Duodenal mucosa (tissue), 2 donors: ENCODE results near the gene ITPR2.

Source experiments
- H3K27ac ChIP-seq: one replicate; pipeline ENCODE4 v1.7.0; 2013; ENCODE audit warnings: low read depth, low read length
- H3K27me3 ChIP-seq, 2 donors: one replicate each; pipeline ENCODE4 v1.7.0; 2013; ENCODE audit warnings: low read length in 2 of 2, control low read depth in 1 of 2; ENCODE audit not compliant: insufficient read depth in 2 of 2, control insufficient read depth in 1 of 2
- H3K36me3 ChIP-seq, 2 donors: one replicate each; pipeline ENCODE4 v1.7.0; 2013; ENCODE audit warnings: low read length in 2 of 2, control low read depth in 1 of 2; ENCODE audit not compliant: insufficient read depth in 2 of 2, control insufficient read depth in 1 of 2
- H3K4me1 ChIP-seq, 2 donors: one replicate each; pipeline ENCODE4 v1.7.0; 2013; ENCODE audit warnings: low read length in 2 of 2, control low read depth in 1 of 2; ENCODE audit not compliant: insufficient read depth in 2 of 2, control insufficient read depth in 1 of 2
- H3K4me3 ChIP-seq, 2 donors: one replicate each; pipeline ENCODE4 v1.7.0; 2013; ENCODE audit warnings: low read length in 2 of 2, low read depth in 1 of 2
- H3K9ac ChIP-seq, 2 donors: one replicate each; pipeline ENCODE4 v1.7.0; 2013; ENCODE audit warnings: low read length in 2 of 2, low read depth in 1 of 2
- H3K9me3 ChIP-seq, 2 donors: one replicate each; pipeline ENCODE4 v1.7.0; 2013; ENCODE audit warnings: low read length in 2 of 2, control low read depth in 1 of 2; ENCODE audit not compliant: control insufficient read depth in 1 of 2

Gene ITPR2

DNA sequence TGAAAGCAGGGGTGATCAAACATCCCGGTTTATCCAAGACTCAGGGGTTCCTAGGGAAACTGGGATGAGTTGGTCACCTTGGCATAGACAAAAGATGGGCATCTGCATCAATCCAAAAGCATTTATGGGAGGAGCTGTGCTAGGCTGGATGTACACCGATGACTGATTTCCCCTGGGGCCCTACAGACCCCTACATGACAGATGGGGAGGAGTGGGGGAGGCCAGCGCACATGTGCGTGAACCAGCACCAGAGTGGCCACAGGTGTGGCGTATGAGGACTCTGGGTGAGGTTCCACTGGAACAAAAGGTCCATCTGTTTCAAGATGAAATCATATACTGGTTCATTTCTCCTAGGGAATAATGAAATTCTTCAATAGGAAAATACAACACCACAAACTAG is 210.4 kb downstream of the ITPR2 start:
- H3K27me3 ChIP-seq, result no peaks in the 10 kb centered on the region
- H3K36me3 ChIP-seq, result peaks cover 0 to 34% of the 10 kb centered on the region in 2 donors
- H3K27ac ChIP-seq, result no peak overlapping the region
- no peaks in the 10 kb centered on the region for H3K4me1 ChIP-seq
- no peak overlapping the region for H3K9ac ChIP-seq
- no peak overlapping the region for H3K4me3 ChIP-seq
- no peaks in the 10 kb centered on the region for H3K9me3 ChIP-seq

DNA sequence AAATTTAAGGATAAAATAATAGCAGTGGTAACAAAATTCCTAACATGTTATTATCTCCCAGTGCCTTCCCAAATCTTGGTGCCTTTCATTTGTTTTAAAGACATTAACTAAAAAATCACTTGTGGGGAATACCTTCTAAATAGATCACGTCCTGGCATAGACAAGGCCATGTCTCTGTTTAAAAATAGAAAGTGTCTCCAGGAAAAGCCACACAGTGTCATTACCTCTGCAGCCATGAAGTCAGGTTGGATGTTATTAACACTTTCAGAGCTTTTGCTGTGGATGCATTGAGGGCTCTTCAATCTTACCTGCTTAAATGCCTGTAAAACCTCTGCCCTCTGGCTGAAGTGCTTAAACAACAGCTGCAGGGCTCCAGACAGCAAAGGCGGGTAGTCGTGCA is 211.1 kb downstream of the ITPR2 start:
- Histone ChIP-seq H3K9me3 (no peaks in the 10 kb centered on the region), H3K36me3 (peaks cover 0 to 34% of the 10 kb centered on the region in 2 donors), H3K27me3 (no peaks in the 10 kb centered on the region), H3K9ac (no peak overlapping the region), H3K27ac (no peak overlapping the region), H3K4me1 (no peaks in the 10 kb centered on the region), H3K4me3 (no peak overlapping the region)

DNA sequence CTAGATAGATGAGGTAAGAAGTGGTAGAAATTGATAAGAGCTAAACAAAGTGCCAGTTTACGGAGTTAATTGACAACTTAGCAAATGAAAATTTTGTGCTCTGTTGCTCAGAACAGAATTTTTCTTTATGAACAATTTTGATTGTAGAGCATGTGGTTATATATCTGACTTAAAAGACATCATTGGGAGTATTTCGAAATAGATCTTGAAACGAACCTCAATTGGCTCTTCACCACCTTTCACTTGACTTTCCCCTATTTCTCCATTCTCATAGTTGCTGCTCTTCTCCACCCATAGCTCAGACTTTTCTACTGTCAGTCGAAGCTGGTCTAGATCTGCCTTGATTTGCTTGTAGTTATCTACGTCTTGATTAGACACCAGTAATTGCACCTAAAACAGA is 212.1 kb downstream of the ITPR2 start:
- H3K36me3 ChIP-seq, result peaks cover 0 to 28% of the 10 kb centered on the region in 2 donors

DNA sequence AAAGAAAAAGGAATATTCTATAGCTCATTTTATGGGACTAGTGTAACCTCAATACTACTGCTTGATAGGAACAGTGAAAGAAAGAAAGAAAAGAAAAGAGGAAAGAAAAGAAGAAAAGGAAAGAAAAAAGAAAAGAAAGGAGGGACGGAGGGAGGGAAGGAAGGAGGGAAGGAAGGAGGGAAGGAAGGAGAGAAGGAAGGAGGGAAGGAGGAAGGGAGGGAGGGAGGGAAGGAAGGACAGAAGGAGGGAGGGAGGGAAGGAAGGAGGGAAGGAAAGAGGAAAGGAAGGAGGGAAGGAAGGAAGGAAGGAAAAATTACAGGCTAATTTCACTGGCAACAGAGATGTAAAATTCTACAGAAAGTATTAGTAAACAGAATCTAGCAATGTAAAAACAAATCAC is 215.5 kb downstream of the ITPR2 start:
- H3K27ac ChIP-seq, result no peak overlapping the region
- H3K4me3 ChIP-seq, result no peak overlapping the region
- no peaks in the 10 kb centered on the region for H3K9me3 ChIP-seq
- no peaks in the 10 kb centered on the region for H3K4me1 ChIP-seq
- H3K9ac ChIP-seq, result no peak overlapping the region
- H3K27me3 ChIP-seq, result no peaks in the 10 kb centered on the region
- peaks cover 0 to 27% of the 10 kb centered on the region in 2 donors for H3K36me3 ChIP-seq

More for the DNA sequence above, 212.1 kb downstream of the ITPR2 start:
- Histone ChIP-seq H3K9me3 (no peaks in the 10 kb centered on the region), H3K27ac (no peak overlapping the region), H3K9ac (no peak overlapping the region), H3K27me3 (no peaks in the 10 kb centered on the region), H3K4me1 (no peaks in the 10 kb centered on the region), H3K4me3 (no peak overlapping the region)

DNA sequence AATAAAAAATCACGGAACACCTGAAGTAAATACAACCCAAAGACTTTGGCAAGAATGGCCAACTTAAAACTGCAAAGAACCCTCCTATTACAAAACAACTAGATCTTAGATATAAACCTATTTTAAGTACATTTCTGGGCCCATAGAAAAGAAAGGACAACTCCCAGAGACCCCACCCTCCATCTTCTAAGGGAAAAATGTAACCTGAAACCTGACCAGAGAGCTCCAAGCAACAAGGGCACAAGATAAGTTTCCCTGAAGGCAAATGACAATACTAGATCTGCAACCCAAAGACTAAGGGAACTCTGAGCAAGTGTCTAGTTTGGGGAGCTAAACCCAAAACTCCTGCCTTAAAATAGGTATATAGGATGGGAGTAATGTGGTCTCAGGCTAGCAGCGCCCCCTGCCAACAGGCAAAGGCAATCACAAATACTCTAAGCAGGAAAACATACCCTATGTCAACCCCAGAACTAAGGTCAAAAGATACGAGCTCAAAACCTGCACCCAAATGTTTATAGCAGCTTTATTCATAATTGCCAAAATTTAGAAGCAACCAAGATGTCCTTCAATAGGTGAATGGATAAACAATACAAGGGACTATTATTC is 218.9 kb downstream of the ITPR2 start:
- Histone ChIP-seq H3K4me3 (no peak overlapping the region), H3K27me3 (no peaks in the 10 kb centered on the region), H3K9me3 (no peaks in the 10 kb centered on the region), H3K27ac (no peak overlapping the region), H3K36me3 (peaks cover 0 to under 1% of the 10 kb centered on the region in 2 donors), H3K4me1 (no peaks in the 10 kb centered on the region), H3K9ac (no peak overlapping the region)

DNA sequence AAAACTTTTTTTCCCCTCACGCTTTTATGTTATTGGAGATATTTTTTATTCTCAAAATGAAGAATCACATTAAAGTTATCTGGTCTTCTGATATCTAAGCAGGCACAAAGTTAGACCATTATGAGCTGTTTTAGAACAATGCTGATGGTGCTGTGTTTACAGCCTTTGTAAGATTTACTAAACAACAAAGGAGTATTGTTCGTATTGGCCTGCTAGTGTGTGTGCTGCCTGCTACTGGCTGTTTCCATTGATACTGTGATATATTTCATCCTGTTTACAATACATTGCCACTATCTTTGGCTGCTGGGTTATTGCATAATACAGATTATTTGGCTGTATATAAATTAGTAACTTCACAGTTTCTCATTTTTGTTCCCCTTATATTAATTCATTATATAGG is 220.8 kb downstream of the ITPR2 start:
- no peak overlapping the region for H3K4me3 ChIP-seq
- H3K27ac ChIP-seq, result no peak overlapping the region
- H3K4me1 ChIP-seq, result no peaks in the 10 kb centered on the region
- H3K9me3 ChIP-seq, result no peaks in the 10 kb centered on the region
- H3K27me3 ChIP-seq, result no peaks in the 10 kb centered on the region
- H3K36me3 ChIP-seq, result no peaks in the 10 kb centered on the region
- H3K9ac ChIP-seq, result no peak overlapping the region

DNA sequence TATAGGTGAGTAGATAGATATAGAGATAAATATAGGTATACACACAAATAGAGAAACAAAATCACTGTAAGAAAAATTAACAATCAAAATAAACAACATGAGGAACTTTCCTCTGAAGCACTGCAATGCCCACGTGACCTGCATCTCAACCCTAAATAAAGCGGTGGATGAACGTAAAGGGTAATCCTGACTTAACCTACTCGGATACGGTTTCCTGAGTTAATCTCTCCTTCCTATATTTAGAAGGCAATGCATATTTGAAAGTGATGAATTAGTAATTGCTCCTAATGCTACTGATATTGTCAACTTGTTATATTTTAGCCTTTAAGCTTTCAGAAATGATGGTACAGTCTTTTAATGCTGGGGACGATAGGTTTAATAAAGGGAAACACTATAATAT is 221.4 kb downstream of the ITPR2 start:
- Histone ChIP-seq H3K27me3 (no peaks in the 10 kb centered on the region), H3K9ac (no peak overlapping the region), H3K27ac (no peak overlapping the region)

DNA sequence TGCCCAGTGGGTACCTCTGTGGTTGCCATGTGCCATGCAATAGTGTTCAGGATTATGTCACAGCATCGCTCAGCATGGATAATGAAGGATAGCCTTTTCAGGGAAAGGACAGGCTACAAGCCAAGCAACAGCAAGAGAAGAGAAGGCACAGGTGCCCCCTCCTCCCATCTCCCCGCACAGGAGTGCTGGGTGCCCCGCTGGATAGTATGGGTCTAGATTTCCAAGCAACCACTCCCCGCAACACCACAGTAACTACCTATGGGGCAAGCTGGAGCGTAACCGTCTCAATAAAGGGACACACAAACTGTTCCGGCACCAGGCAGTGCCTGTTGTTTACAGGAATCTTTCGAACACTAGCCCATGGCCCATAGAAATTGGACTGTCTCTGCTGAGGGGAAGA is 222.2 kb downstream of the ITPR2 start:
- no peaks in the 10 kb centered on the region for H3K36me3 ChIP-seq
- H3K4me1 ChIP-seq, result no peaks in the 10 kb centered on the region
- no peaks in the 10 kb centered on the region for H3K27me3 ChIP-seq
- no peak overlapping the region for H3K4me3 ChIP-seq
- no peak overlapping the region for H3K9ac ChIP-seq
- H3K9me3 ChIP-seq, result no peaks in the 10 kb centered on the region
- H3K27ac ChIP-seq, result no peak overlapping the region

More for the DNA sequence above, 221.4 kb downstream of the ITPR2 start:
- Histone ChIP-seq H3K9me3 (no peaks in the 10 kb centered on the region), H3K36me3 (no peaks in the 10 kb centered on the region), H3K4me1 (no peaks in the 10 kb centered on the region), H3K4me3 (no peak overlapping the region)

DNA sequence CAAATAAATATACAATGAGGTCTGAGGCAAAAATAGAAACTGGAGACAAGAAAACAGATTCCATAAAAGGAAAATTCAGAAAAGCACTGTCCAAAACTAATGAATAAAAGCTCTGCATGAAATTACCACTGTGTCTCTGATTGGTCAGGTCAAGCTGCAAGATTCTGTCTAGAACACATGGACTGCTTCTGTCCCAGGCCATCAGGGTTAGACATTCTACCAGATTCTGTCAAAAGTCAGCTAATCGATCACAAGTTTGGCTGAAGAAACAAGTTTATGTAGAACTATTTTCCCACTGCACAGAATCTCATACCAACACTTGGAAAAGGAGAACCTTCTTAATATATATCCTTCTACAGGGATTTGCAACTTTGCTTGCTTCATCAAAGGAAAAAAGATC is 223.0 kb downstream of the ITPR2 start:
- no peaks in the 10 kb centered on the region for H3K9me3 ChIP-seq
- no peak overlapping the region for H3K4me3 ChIP-seq
- no peaks in the 10 kb centered on the region for H3K27me3 ChIP-seq
- no peak overlapping the region for H3K9ac ChIP-seq
- no peaks in the 10 kb centered on the region for H3K36me3 ChIP-seq
- H3K27ac ChIP-seq, result no peak overlapping the region
- no peaks in the 10 kb centered on the region for H3K4me1 ChIP-seq

DNA sequence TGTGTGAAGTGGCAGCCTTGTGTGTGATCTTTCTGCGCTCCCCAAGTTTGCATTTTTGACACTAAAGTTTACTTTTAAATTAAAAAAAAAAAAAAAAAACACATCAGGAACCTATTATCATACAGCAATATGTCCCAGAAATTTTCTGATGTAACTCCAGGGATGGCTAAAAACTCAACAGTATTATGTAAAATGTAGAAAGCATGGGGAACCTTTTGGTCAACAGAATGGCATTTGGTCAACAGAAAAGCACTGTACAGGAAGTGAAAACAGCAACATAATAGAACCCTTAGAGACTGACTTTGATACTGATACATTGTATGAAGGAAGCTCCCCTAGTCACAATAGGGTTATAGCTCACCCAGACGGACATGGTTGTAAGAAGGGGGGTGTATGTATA is 224.3 kb downstream of the ITPR2 start:
- Histone ChIP-seq H3K27me3 (no peaks in the 10 kb centered on the region), H3K36me3 (no peaks in the 10 kb centered on the region), H3K4me3 (no peak overlapping the region), H3K9ac (no peak overlapping the region), H3K9me3 (no peaks in the 10 kb centered on the region), H3K27ac (no peak overlapping the region), H3K4me1 (no peaks in the 10 kb centered on the region)

DNA sequence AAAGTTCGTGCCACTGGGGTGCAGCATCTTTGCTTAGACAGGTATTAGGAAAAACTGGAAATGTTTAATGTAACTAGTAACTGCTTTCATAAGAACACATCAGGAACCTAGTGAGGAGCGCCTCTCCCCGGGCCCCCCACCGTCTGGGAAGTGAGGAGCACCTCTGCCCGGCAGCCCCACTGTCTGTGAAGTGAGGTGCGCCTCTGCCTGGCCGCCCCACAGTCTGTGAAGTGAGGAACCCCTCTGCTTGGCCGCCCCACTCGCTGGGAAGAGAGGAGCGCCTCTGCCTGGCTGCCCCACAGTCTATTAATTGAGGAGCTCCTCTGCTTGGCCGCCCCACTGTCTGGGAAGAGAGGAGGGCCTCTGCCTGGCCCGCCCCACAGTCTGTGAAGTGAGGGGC is 224.7 kb downstream of the ITPR2 start:
- Histone ChIP-seq H3K9me3 (no peaks in the 10 kb centered on the region), H3K36me3 (no peaks in the 10 kb centered on the region), H3K27me3 (no peaks in the 10 kb centered on the region), H3K4me3 (no peak overlapping the region), H3K27ac (no peak overlapping the region), H3K4me1 (no peaks in the 10 kb centered on the region), H3K9ac (no peak overlapping the region)
